GM04504 (cell line): ENCODE results near the gene HAUS5.
"Not testable (repeated sequence)": the region's sequence is repeated elsewhere in the genome, so short reads cannot be mapped to it uniquely, and the experiment has no call there.

ENCODE experiments used
- DNase-seq: peaks from one replicate; pipeline ENCODE4 v3.0.0-alpha.2; 2012; ENCODE audit warnings: low read depth

HAUS5 gene, protein sequence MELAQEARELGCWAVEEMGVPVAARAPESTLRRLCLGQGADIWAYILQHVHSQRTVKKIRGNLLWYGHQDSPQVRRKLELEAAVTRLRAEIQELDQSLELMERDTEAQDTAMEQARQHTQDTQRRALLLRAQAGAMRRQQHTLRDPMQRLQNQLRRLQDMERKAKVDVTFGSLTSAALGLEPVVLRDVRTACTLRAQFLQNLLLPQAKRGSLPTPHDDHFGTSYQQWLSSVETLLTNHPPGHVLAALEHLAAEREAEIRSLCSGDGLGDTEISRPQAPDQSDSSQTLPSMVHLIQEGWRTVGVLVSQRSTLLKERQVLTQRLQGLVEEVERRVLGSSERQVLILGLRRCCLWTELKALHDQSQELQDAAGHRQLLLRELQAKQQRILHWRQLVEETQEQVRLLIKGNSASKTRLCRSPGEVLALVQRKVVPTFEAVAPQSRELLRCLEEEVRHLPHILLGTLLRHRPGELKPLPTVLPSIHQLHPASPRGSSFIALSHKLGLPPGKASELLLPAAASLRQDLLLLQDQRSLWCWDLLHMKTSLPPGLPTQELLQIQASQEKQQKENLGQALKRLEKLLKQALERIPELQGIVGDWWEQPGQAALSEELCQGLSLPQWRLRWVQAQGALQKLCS

DNA sequence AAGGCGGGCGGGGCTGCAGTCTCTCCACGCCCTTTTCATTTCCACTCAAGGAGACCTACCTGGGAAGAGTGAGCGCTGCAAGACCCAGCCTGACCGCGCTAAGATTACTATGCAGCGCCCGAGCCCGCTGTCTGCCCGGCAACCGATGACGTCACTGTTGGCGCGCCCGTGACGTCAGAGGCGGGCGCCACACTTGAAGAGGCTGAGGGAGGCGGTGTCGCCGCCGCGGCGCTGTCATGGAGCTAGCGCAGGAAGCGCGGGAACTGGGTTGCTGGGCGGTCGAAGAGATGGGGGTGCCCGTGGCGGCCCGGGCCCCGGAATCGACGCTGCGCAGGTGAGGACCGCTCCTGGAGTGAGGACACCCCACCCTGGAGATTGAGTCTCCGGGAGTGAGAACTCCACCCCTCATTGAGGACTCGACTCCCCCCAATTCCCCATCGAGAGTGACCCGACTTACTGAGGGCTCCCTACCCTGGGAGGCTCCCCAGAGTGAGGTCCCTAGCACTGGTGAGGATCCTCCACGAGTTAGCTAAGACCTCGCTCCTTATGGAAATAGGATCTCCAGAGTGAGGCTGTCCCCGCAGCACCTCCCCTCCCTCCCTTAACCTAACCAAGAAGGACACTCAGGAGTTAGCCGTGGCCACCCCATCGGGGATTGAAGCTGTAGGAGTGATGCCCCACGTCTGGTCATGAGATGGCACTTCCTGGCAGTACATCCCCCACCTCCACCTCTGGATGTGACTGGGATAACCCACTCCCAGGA lies at the start of gene HAUS5:
Gene HAUS5 (plus strand): TSS at position 177 of the 763 bp plus-strand sequence. CDS start 60 bp downstream, at position 237.
- DNase-seq = peak; percentile 76

DNA sequence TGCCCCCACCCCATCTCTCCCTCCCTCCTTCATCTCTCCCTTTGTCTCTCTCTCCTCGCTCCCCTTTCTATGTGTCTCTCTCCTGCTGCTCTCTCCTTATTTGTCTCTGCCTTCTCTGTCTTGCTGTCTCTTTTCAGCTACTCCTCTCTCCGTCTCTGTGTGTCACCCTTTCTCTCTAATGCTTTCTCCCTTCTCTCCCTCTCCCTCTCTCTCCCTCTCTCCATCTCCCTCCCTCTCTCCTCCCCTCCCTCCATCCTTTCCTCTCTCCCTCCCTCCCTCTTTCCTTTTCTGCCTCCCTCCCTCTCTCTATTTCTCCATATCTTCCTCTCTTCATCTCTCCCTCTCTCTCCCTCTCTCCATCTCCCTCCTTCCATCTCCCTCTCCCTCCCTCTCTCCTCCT lies 49.8 kb upstream of the HAUS5 start:
- no peak for DNase-seq

DNA sequence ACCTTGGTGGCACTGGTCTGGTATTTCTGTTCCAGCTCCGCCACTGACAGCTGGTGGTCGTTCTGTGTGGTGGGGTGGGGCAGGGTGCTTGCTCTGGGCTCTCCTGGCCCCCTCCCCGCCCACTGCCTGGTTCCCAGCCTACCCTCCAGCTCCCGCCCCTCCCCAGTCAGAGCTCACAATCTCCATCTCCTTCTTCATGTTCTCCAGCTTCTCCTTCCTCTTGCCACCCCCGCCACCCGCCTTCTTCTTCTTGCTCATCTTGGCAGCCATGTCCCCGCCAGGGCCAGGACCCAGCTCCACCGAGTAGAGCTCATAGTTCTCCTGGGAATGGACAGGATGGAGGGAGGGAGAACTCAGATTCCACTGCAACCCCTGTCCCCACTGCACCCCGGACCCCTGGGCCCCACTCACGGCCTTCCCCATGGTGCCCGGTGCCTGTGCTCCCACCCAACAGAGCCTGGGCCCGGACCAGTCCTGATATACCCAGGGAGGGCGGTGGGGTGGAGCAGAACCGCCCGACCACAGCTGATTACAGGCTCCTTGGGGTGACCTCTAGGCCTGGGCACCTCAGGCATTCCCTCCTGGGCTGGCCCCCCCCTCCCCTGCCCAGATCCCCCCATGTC lies 49.2 kb upstream of the HAUS5 start, which contains the start of gene ATP4A:
Gene ATP4A (minus strand): TSS at position 452 of the 623 bp plus-strand sequence. CDS start 29 bp downstream, at position 423.
- DNase-seq = no peak

- DNase-seq = no peak
These were observed 47.3 kb upstream of the HAUS5 start for GRCh38 chr19:35565016-35565856.

- no peak for DNase-seq
These were observed 45.8 kb upstream of the HAUS5 start for GRCh38 chr19:35566738-35567137.

- DNase-seq = no peak
These were observed 43.2 kb upstream of the HAUS5 start for GRCh38 chr19:35569281-35569781.

GRCh38 chr19:35571406-35571965 lies 41.0 kb upstream of the HAUS5 start:
- DNase-seq = no peak

GRCh38 chr19:35577918-35578317 lies 34.6 kb upstream of the HAUS5 start:
- no peak for DNase-seq

DNA sequence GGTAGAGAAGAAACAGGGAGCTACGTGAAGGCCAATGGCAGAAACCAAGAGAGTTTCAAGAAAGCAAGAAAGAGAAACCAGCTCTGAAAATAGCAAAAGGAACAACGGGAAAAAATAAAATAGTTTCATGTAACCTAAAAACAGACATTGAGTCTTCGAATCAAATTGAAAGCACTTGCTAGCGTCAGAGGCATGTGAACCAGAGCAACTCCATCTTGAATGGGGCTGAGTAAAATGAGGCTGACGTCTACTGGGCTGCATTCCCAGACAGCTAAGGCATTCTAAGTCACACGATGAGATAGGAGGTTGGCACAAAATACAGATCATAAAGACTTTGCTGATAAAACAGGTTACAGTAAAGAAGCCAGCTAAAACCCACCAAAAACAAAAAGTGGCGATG lies 33.8 kb upstream of the HAUS5 start:
- DNase-seq = no peak

GRCh38 chr19:35582760-35583159 lies 29.8 kb upstream of the HAUS5 start:
- DNase-seq = no peak

DNA sequence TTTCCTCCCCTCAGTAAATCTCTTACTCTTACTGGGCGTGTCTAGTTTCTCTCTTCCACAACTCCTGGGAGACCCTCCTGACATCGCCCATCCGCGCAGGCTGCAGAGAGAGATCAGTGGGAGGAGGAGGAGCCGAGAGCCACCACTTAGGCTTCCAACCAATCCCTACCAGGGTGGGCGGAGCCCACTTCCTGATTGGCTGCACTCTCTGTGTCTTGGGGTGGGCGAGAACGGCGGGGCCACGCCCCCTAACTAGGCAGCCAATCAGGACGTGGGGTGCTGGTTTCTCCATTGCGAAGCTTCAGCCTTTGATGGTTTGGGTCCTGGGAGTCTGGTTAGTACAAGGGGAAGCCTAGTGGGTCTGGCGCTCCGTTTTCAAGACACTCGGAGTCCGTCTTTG lies 26.7 kb upstream of the HAUS5 start, which contains the start of gene PMIS2:
Gene PMIS2 (plus strand): TSS at position 326 of the 400 bp plus-strand sequence. CDS start 87 bp downstream, outside the sequence.
- no peak for DNase-seq

DNA sequence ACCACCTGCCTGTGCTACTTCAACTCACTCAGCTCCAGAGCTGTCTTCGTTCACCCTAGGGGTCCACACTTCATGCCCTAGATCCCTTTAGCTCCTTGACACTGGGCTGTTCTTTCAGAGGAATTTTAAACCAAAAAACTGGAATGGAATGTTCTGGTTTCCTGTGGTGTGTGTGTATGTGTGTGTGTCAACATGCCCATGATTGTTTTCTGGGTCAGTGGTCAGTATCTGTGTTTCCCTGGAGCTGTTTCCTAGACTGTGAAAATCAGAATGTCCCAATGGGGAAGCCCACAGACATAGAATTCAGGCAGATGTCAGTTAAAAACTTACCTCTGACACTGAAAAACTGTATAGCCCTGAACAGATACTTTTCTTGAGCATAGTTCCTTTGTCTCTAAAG lies 25.2 kb upstream of the HAUS5 start:
- DNase-seq = no peak

- no peak for DNase-seq
These were observed 21.7 kb upstream of the HAUS5 start for GRCh38 chr19:35590875-35591274.

GRCh38 chr19:35592226-35592625 lies 20.3 kb upstream of the HAUS5 start:
- no peak for DNase-seq

GRCh38 chr19:35595026-35595425 lies 17.5 kb upstream of the HAUS5 start:
- not testable (repeated sequence) for DNase-seq

GRCh38 chr19:35595928-35596327 lies 16.6 kb upstream of the HAUS5 start:
- no peak for DNase-seq

DNA sequence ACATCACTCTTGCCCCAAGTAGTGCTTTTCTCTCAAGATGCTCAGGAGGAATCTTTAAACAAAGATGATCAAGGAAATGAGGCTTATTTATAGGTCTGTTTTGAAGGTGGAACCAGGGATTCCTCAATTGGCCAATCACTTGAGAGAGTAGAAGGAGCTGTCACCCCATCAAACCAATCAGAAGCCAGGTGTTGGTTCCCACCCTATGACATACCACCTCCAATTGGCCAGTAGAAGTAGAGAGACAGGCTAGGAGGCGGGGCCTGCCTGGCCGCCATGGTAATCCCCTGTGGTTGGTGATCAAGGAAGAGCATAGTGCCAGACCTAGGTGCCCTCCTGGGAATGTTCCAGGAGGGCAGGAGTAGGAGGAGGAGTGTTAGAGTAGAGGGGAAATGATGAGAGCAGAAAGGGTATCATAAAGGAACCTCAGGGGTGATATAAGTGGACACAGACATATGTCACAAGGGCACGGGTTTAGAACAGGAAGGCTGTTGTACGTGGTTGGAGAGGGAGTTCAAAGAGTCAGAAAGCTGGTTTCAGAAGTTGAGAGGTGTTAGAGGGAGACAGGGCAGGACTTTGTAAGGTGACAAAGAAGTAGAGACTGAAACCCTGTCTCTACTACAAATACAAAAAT lies 16.1 kb upstream of the HAUS5 start:
- no peak for DNase-seq

GRCh38 chr19:35601971-35602370 lies 10.6 kb upstream of the HAUS5 start:
- no peak for DNase-seq

- DNase-seq = not testable (repeated sequence)
These were observed 8.1 kb upstream of the HAUS5 start for GRCh38 chr19:35604436-35604835.

GRCh38 chr19:35607170-35607569 lies 5.4 kb upstream of the HAUS5 start:
- not testable (repeated sequence) for DNase-seq
